Cardiac septum (tissue), 1 donor: ENCODE measurements around the gene MISP3. TPM values are rescaled to one million over a fixed set of nuclear protein-coding genes. Genes with fewer than 3 reads are reported as not detected.
"Not testable (repeated sequence)": the region's sequence is repeated elsewhere in the genome, so short reads cannot be mapped to it uniquely, and the experiment has no call there.

ENCODE experiments used
- DNase-seq: peaks from one replicate; pipeline ENCODE4 v3.0.0-alpha.2; 2020; ENCODE audit warnings: low spot score
- intact Hi-C: fragments of 100-400 bp; cut with DNase I; formaldehyde crosslinking; loops from one replicate; pipeline ENCODE4 v1.14.0; 2022
- long read RNA-seq: library from polyadenylated mRNA; unstranded; transcript quantifications from one replicate; pipeline ENCODE4 v2.0.0, GENCODE V29; 2021
- total RNA-seq: library from RNA; stranded (reverse); fragmentation: NEBNext Ultra II Directional; extraction: Animal tissue kit (Norgen Biotek cat#: 25700); gene quantifications from one replicate; pipeline ENCODE4 v1.2.1, GENCODE V29; 2021
- donor health status: DM: no; HTN: no; CAD: no.

Gene MISP3
- 7.9 TPM for total RNA-seq
- long read RNA-seq, transcript MISP3-204 (1 exons, 2,187 nt), result major isoform, 9 of 23 reads
- long read RNA-seq, transcript MISP3-202 (3 exons, 1,535 nt), result major isoform, 9 of 23 reads
- long read RNA-seq, partial matches to known transcripts, result 3 of 23 reads
- long read RNA-seq, other reads (novel, unspliced or antisense), result 0 of 23 reads

GRCh38 chr19:14072535-14073260 is at the start of gene MISP3:
MISP3 (plus strand) TSS chr19:14072786; CDS start chr19:14073310, 524 bp downstream.
- no peak for DNase-seq
- intact Hi-C loops, result loop anchor here (1.0 to 10.0 kb wide), 4 partner anchors 64 to 288 kb away; partner anchors contain the start of gene ASF1B

GRCh38 chr19:14023404-14024235 is 49.0 kb upstream of the MISP3 start:
- intact Hi-C loops, result loop anchor here (1.0 kb wide), 1 partner anchor 13 kb away; no protein-coding TSS in a partner anchor
- no peak for DNase-seq

GRCh38 chr19:14026652-14027192 is 45.9 kb upstream of the MISP3 start:
- DNase-seq, intact Hi-C loops: not testable (repeated sequence)

- DNase-seq, result no peak
- intact Hi-C loops, result no loop called here
Observed at GRCh38 chr19:14027856-14028450, 44.6 kb upstream of the MISP3 start, which contains the start of gene RLN3. RLN3 (plus strand) TSS chr19:14028148; CDS start chr19:14028205, 57 bp downstream.

GRCh38 chr19:14028901-14029300 is 43.7 kb upstream of the MISP3 start:
- intact Hi-C loops, result no loop called here
- no peak for DNase-seq

GRCh38 chr19:14030997-14031718 is 41.4 kb upstream of the MISP3 start:
- no peak for DNase-seq
- intact Hi-C loops, result no loop called here

- intact Hi-C loops, result no loop called here
- peak; percentile 83 for DNase-seq
Observed at GRCh38 chr19:14031719-14032480, 40.7 kb upstream of the MISP3 start, which contains the start of gene IL27RA. IL27RA (plus strand) TSS chr19:14031762; CDS start chr19:14031873, 111 bp downstream.

GRCh38 chr19:14033946-14034345 is 38.6 kb upstream of the MISP3 start:
- intact Hi-C loops, result no loop called here

GRCh38 chr19:14035159-14035558 is 37.4 kb upstream of the MISP3 start:
- DNase-seq, result not testable (repeated sequence)

More at GRCh38 chr19:14033946-14034345, 38.6 kb upstream of the MISP3 start:
- no peak for DNase-seq

GRCh38 chr19:14035706-14036105 is 36.9 kb upstream of the MISP3 start:
- intact Hi-C loops, result loop anchor here (1.0 kb wide), 1 partner anchor 11 kb away; no protein-coding TSS in a partner anchor
- no peak for DNase-seq

More at GRCh38 chr19:14035159-14035558, 37.4 kb upstream of the MISP3 start:
- intact Hi-C loops, result not testable (repeated sequence)

- no peak for DNase-seq
- intact Hi-C loops, result no loop called here
Observed at GRCh38 chr19:14039181-14039580, 33.4 kb upstream of the MISP3 start.

- intact Hi-C loops, result loop anchor here (10.0 kb wide), 1 partner anchor 158 kb away; no protein-coding TSS in a partner anchor
Observed at GRCh38 chr19:14042659-14043608, 29.7 kb upstream of the MISP3 start.

GRCh38 chr19:14047866-14048265 is 24.7 kb upstream of the MISP3 start:
- intact Hi-C loops, result loop anchor here (10.0 kb wide), 1 partner anchor 163 kb away; no protein-coding TSS in a partner anchor
- DNase-seq, result not testable (repeated sequence)

More at GRCh38 chr19:14042659-14043608, 29.7 kb upstream of the MISP3 start:
- not testable (repeated sequence) for DNase-seq

- intact Hi-C loops, result loop anchor here (10.0 kb wide), 1 partner anchor 164 kb away; no protein-coding TSS in a partner anchor
Observed at GRCh38 chr19:14048443-14049153, 24.0 kb upstream of the MISP3 start.

GRCh38 chr19:14050512-14050911 is 22.1 kb upstream of the MISP3 start:
- intact Hi-C loops, result no loop called here
- no peak for DNase-seq

More at GRCh38 chr19:14048443-14049153, 24.0 kb upstream of the MISP3 start:
- DNase-seq, result peak; percentile 81

- intact Hi-C loops, result not testable (repeated sequence)
Observed at GRCh38 chr19:14050961-14051360, 21.6 kb upstream of the MISP3 start.

More at GRCh38 chr19:14050961-14051360, 21.6 kb upstream of the MISP3 start:
- DNase-seq, result not testable (repeated sequence)
